ENCODE data around the gene MBNL2.

Gene MBNL2

GRCh38 chr13:97371486-97372109 is 149.5 kb downstream of the MBNL2 start:
- Histone ChIP-seq H4K20me1 (ENCODE audit: insufficient read depth) (no peaks in the 10 kb centered on the region), H3K9ac (no peak overlapping the region), H3K4me3 (IDR thresholded peaks at IDR 0.05; ENCODE audit: insufficient read depth, low read depth, low read length) (no peak overlapping the region), H3K27ac (no peak overlapping the region), H2AFZ (ENCODE audit: low read depth) (no peak overlapping the region), H3K27me3 (ENCODE audit: insufficient read depth, low read depth) (no peaks in the 10 kb centered on the region), H3K36me3 (ENCODE audit: insufficient read depth) (no peaks in the 10 kb centered on the region), H3K4me2 (no peak overlapping the region), H3K4me1 (ENCODE audit: low read depth, poor library complexity, severe bottlenecking) (peaks cover 18% of the 10 kb centered on the region), H3K79me2 (ENCODE audit: insufficient read depth, low read depth) (no peaks in the 10 kb centered on the region)
- no peak for TF ChIP-seq CTCF (conservative IDR thresholded peaks at IDR 0.05; ENCODE audit: low read depth, low read length)

- no peak overlapping the region for H2AFZ ChIP-seq (ENCODE audit: low read depth)
- no peak for TF ChIP-seq CTCF (conservative IDR thresholded peaks at IDR 0.05; ENCODE audit: low read depth, low read length)
- H3K79me2 ChIP-seq (ENCODE audit: insufficient read depth, low read depth), result no peaks in the 10 kb centered on the region
- H4K20me1 ChIP-seq (ENCODE audit: insufficient read depth), result no peaks in the 10 kb centered on the region
- H3K4me3 ChIP-seq (IDR thresholded peaks at IDR 0.05; ENCODE audit: insufficient read depth, low read depth, low read length), result no peak overlapping the region
- H3K36me3 ChIP-seq (ENCODE audit: insufficient read depth), result no peaks in the 10 kb centered on the region
- no peaks in the 10 kb centered on the region for H3K27me3 ChIP-seq (ENCODE audit: insufficient read depth, low read depth)
- no peak overlapping the region for H3K9ac ChIP-seq
- no peak overlapping the region for H3K4me2 ChIP-seq
- H3K4me1 ChIP-seq (ENCODE audit: low read depth, poor library complexity, severe bottlenecking), result peaks cover 18% of the 10 kb centered on the region
- H3K27ac ChIP-seq, result no peak overlapping the region
These were observed 150.8 kb downstream of the MBNL2 start for GRCh38 chr13:97372936-97373335.

GRCh38 chr13:97373787-97374186 is 151.7 kb downstream of the MBNL2 start:
- Histone ChIP-seq H3K4me2 (no peak overlapping the region), H2AFZ (ENCODE audit: low read depth) (no peak overlapping the region), H3K79me2 (ENCODE audit: insufficient read depth, low read depth) (no peaks in the 10 kb centered on the region), H3K27ac (no peak overlapping the region), H4K20me1 (ENCODE audit: insufficient read depth) (no peaks in the 10 kb centered on the region), H3K9ac (no peak overlapping the region), H3K36me3 (ENCODE audit: insufficient read depth) (no peaks in the 10 kb centered on the region), H3K27me3 (ENCODE audit: insufficient read depth, low read depth) (no peaks in the 10 kb centered on the region), H3K4me3 (IDR thresholded peaks at IDR 0.05; ENCODE audit: insufficient read depth, low read depth, low read length) (no peak overlapping the region), H3K4me1 (ENCODE audit: low read depth, poor library complexity, severe bottlenecking) (peaks cover 16% of the 10 kb centered on the region)
- no peak for TF ChIP-seq CTCF (conservative IDR thresholded peaks at IDR 0.05; ENCODE audit: low read depth, low read length)

DNA sequence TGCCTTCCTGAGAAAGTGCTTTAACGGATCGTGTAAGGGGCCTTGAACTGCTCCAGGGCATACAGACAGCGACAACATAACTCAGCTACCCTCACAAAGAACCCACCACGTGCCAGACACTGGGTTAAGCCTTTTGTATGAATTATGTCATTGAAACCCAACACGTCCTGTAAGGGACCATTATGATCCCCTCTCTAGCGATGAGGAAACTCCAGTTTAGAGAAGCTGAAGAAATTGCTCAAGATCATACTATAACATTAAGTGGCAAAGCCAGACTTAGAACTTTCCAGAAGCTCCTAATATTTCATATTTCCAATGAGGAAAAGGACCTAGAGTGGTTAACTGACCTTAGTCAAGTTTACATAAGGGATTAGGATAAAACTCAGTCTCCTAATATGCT is 154.8 kb downstream of the MBNL2 start:
- Histone ChIP-seq H3K9ac (no peak overlapping the region), H3K27me3 (ENCODE audit: insufficient read depth, low read depth) (no peaks in the 10 kb centered on the region), H3K36me3 (ENCODE audit: insufficient read depth) (no peaks in the 10 kb centered on the region), H3K4me3 (IDR thresholded peaks at IDR 0.05; ENCODE audit: insufficient read depth, low read depth, low read length) (no peak overlapping the region), H3K79me2 (ENCODE audit: insufficient read depth, low read depth) (no peaks in the 10 kb centered on the region), H2AFZ (ENCODE audit: low read depth) (no peak overlapping the region), H4K20me1 (ENCODE audit: insufficient read depth) (no peaks in the 10 kb centered on the region), H3K27ac (no peak overlapping the region), H3K4me1 (ENCODE audit: low read depth, poor library complexity, severe bottlenecking) (peaks cover 3% of the 10 kb centered on the region), H3K4me2 (no peak overlapping the region)
- no peak for TF ChIP-seq CTCF (conservative IDR thresholded peaks at IDR 0.05; ENCODE audit: low read depth, low read length)

Measured in KMS-11 (cell line).